SU-DHL-6 (cell line): ENCODE data around the gene ZDHHC18.

Experiments used
- H2AFZ ChIP-seq: fragments of 200-600 bp; sonication (generic); 2 replicates; pipeline ENCODE4 v1.6.1; 2014; ENCODE audit warnings: low read depth, mild to moderate bottlenecking, moderate library complexity, mixed read lengths, antibody characterized with exemption, low read length; ENCODE audit not compliant: severe bottlenecking
- H3F3A ChIP-seq: fragments of 200-600 bp; shearing (Covaris generic); 2 replicates; pipeline ENCODE4 v1.6.0; 2016; ENCODE audit warnings: antibody characterized with exemption, mild to moderate bottlenecking; ENCODE audit not compliant: insufficient read depth
- H3K27ac ChIP-seq: fragments of 200-600 bp; sonication (generic); 2 replicates; pipeline ENCODE4 v1.5.1; 2016; ENCODE audit warnings: low read depth, mild to moderate bottlenecking, low read length, moderate library complexity, mixed read lengths
- H3K27me3 ChIP-seq: fragments of 200-600 bp; sonication (generic), shearing (Covaris generic); 2 replicates; pipeline ENCODE4 v1.6.0; 2014; ENCODE audit warnings: mild to moderate bottlenecking, low read length
- H3K36me3 ChIP-seq: fragments of 200-600 bp; sonication (generic); 2 replicates; pipeline ENCODE4 v1.6.1; 2014; ENCODE audit warnings: mild to moderate bottlenecking, low read length, mixed read lengths
- H3K4me2 ChIP-seq: fragments of 300-600, 200-600 bp; shearing (Covaris generic), sonication (generic); 2 replicates; pipeline ENCODE4 v1.6.0; 2014; ENCODE audit warnings: low read length, low read depth, mild to moderate bottlenecking; ENCODE audit not compliant: poor library complexity, severe bottlenecking
- H3K4me3 ChIP-seq: fragments of 200-600 bp; sonication (generic); 2 replicates; pipeline ENCODE4 v1.5.1; 2014; ENCODE audit warnings: antibody characterized with exemption, low read length, mild to moderate bottlenecking, mixed read lengths; ENCODE audit not compliant: insufficient read depth, poor library complexity, severe bottlenecking
- H3K79me2 ChIP-seq: fragments of 200-600 bp; sonication (generic); 2 replicates; pipeline ENCODE4 v1.6.1; 2014; ENCODE audit warnings: mild to moderate bottlenecking, low read length, moderate library complexity; ENCODE audit not compliant: insufficient read depth
- H3K9ac ChIP-seq: fragments of 200-600 bp; sonication (generic); 2 replicates; pipeline ENCODE4 v1.7.0; 2014; ENCODE audit warnings: mild to moderate bottlenecking, low read length
- H3K9me2 ChIP-seq: fragments of 200-600 bp; sonication (generic); replicated peaks from 2 replicates; pipeline ENCODE4 v1.6.1; 2014; ENCODE audit warnings: low read length; ENCODE audit not compliant: insufficient read depth
- H3K9me3 ChIP-seq: fragments of 200-600 bp; sonication (generic); 2 replicates; pipeline ENCODE4 v1.6.1; 2014; ENCODE audit warnings: low read length, mixed read lengths; ENCODE audit not compliant: insufficient read depth
- H4K20me1 ChIP-seq: fragments of 200-600 bp; sonication (generic); 2 replicates; pipeline ENCODE4 v1.6.1; 2014; ENCODE audit warnings: low read depth, mild to moderate bottlenecking, antibody characterized with exemption, low read length, moderate library complexity, mixed read lengths
- CTCF ChIP-seq: fragments of 200-600 bp; sonication (generic); IDR thresholded peaks from one replicate; pipeline ENCODE4 v1.5.1; 2017; ENCODE audit warnings: antibody characterized with exemption, mild to moderate bottlenecking, low read length, moderate library complexity; ENCODE audit not compliant: insufficient read depth, poor library complexity, severe bottlenecking
- EZH2phosphoT487 ChIP-seq: fragments of 200-600 bp; sonication (generic), shearing (Covaris generic); conservative IDR thresholded peaks from 2 replicates; pipeline ENCODE4 v1.6.1; 2018; ENCODE audit warnings: mild to moderate bottlenecking, antibody characterized with exemption, low read length, moderate library complexity, mixed read lengths

Gene ZDHHC18

GRCh38 chr1:26887125-26887524, 60.6 kb downstream of the ZDHHC18 start:
- H3K4me2 ChIP-seq = no peak overlapping the region
- H3K27me3 ChIP-seq = no peaks in the 10 kb centered on the region
- no peak overlapping the region for H3K9ac ChIP-seq
- no peaks in the 10 kb centered on the region for H3K9me3 ChIP-seq
- H3F3A ChIP-seq = peaks cover 13% of the 10 kb centered on the region; the same call in 1 of the 2 replicates
- H2AFZ ChIP-seq = no peak overlapping the region
- no peaks in the 10 kb centered on the region for H3K9me2 ChIP-seq
- no peak overlapping the region for H3K27ac ChIP-seq
- H3K36me3 ChIP-seq = 0 out of 2 replicates have a peak, but pooled peaks cover 3% of the 10 kb centered on the region
- H3K4me3 ChIP-seq = no peak overlapping the region
- no peaks in the 10 kb centered on the region for H4K20me1 ChIP-seq
- peaks cover 17% of the 10 kb centered on the region for H3K79me2 ChIP-seq
- no peak for TF ChIP-seq EZH2phosphoT487
- TF ChIP-seq CTCF = no peak

GRCh38 chr1:26888231-26888630, 61.7 kb downstream of the ZDHHC18 start:
- peaks cover 13% of the 10 kb centered on the region; the same call in 1 of the 2 replicates for H3F3A ChIP-seq
- H3K9me3 ChIP-seq = no peaks in the 10 kb centered on the region
- H3K27ac ChIP-seq = no peak overlapping the region
- H3K36me3 ChIP-seq = 0 out of 2 replicates have a peak, but pooled peaks cover 3% of the 10 kb centered on the region
- H3K4me3 ChIP-seq = no peak overlapping the region
- TF ChIP-seq EZH2phosphoT487 = no peak
- TF ChIP-seq CTCF = no peak
- no peaks in the 10 kb centered on the region for H4K20me1 ChIP-seq
- no peaks in the 10 kb centered on the region for H3K27me3 ChIP-seq
- peaks cover 17% of the 10 kb centered on the region for H3K79me2 ChIP-seq
- H3K4me2 ChIP-seq = no peak overlapping the region
- no peaks in the 10 kb centered on the region for H3K9me2 ChIP-seq
- no peak overlapping the region for H2AFZ ChIP-seq
- no peak overlapping the region for H3K9ac ChIP-seq

GRCh38 chr1:26889551-26890466, 63.3 kb downstream of the ZDHHC18 start, which contains the start of gene GPN2:
GPN2 (minus strand) TSS chr1:26890283; CDS start chr1:26890096, 187 bp downstream.
- Histone ChIP-seq H3K9ac (peak within 1 kb of the TSS; percentile 82), H3K27ac (peak within 1 kb of the TSS; percentile 73), H3K36me3 (no peaks in the 10 kb centered on the region), H3K9me2 (no peaks in the 10 kb centered on the region), H3K27me3 (no peaks in the 10 kb centered on the region), H4K20me1 (no peaks in the 10 kb centered on the region), H3F3A (peaks cover 13% of the 10 kb centered on the region; the same call in 1 of the 2 replicates), H2AFZ (peak within 1 kb of the TSS; percentile 82), H3K4me3 (peak within 1 kb of the TSS; percentile 83), H3K4me2 (peak within 1 kb of the TSS; percentile 91), H3K79me2 (peaks cover 17% of the 10 kb centered on the region), H3K9me3 (no peaks in the 10 kb centered on the region)
- TF ChIP-seq CTCF = no peak
- no peak for TF ChIP-seq EZH2phosphoT487
